NB4 (cell line): ENCODE data around the gene PDP2.

Source experiments
- DNase-seq: peaks from one replicate; pipeline ENCODE4 v3.0.0; 2010; ENCODE audit warnings: low read depth
- H3K4me3 ChIP-seq: one replicate; pipeline ENCODE4 v1.5.1; 2011; ENCODE audit warnings: mild to moderate bottlenecking, low read depth, low read length, moderate library complexity
- MYC ChIP-seq: IDR thresholded peaks from 2 replicates; pipeline ENCODE4 v1.6.1; 2011; ENCODE audit warnings: low read depth, low read length
- POLR2A ChIP-seq: IDR thresholded peaks from 2 replicates; pipeline ENCODE4 v1.6.1; 2011; ENCODE audit warnings: mild to moderate bottlenecking; ENCODE audit not compliant: insufficient read length; ENCODE audit errors: extremely low read depth
- TF ChIP-seq, protein P1 (sequence below): IDR thresholded peaks from 2 replicates; pipeline ENCODE4 v1.6.1; 2011; ENCODE audit warnings: low read depth, low read length
- TF ChIP-seq, protein P2 (sequence below): IDR thresholded peaks from one replicate; pipeline ENCODE4 v1.5.1; 2012; ENCODE audit warnings: low read depth, low read length

The PDP2 gene

DNA sequence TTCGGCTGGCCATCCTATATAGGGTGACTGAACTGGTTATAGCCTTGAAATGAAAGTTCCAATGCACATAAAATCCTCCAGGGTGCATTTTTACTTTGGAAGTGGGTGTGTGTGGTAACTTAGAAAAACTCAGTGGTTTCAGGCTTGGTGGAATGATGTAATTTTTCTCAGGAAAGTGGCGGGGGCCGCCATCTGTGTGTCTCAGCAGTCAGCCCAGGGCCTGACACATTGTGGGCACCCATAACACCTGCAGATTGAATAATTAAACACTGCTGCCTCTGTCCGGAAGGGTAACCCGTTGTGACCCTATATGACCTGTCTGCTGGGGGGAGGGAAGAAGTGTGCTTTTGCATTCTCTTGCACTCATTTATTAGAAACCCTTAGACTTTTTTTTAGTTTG, 2.2 kb upstream of the PDP2 start:
- DNase-seq: peak; percentile 91
- H3K4me3 ChIP-seq: no peak overlapping the region
- no peak for TF ChIP-seq MYC
- TF ChIP-seq, protein P1, sequence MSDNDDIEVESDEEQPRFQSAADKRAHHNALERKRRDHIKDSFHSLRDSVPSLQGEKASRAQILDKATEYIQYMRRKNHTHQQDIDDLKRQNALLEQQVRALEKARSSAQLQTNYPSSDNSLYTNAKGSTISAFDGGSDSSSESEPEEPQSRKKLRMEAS: 0 out of 2 replicates have a peak, but pooled peaks have one; percentile 17

DNA sequence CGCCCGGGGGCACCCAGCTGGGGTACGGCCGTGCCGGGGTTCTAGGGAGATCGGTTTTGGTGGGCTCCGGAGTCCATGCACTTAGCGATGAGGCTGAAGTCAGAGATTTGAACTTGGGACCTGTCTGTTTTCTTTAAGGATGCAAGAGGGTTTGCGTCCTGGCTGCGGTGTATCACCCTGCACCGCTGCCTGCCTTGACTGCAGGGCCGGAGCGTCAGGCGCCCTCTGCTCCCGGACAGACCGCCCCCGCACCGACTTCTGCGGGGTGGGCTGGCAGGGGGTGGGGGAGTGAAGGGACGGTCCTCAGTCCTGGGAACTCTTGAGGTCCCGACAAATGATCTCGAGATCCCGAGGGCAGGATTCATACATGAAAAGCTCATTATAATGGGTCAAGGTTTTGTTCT, 701 bp downstream of the PDP2 start:
- TF ChIP-seq POLR2A (no peak), MYC (no peak)
- TF ChIP-seq, protein P1: no peak
- TF ChIP-seq, protein P2, sequence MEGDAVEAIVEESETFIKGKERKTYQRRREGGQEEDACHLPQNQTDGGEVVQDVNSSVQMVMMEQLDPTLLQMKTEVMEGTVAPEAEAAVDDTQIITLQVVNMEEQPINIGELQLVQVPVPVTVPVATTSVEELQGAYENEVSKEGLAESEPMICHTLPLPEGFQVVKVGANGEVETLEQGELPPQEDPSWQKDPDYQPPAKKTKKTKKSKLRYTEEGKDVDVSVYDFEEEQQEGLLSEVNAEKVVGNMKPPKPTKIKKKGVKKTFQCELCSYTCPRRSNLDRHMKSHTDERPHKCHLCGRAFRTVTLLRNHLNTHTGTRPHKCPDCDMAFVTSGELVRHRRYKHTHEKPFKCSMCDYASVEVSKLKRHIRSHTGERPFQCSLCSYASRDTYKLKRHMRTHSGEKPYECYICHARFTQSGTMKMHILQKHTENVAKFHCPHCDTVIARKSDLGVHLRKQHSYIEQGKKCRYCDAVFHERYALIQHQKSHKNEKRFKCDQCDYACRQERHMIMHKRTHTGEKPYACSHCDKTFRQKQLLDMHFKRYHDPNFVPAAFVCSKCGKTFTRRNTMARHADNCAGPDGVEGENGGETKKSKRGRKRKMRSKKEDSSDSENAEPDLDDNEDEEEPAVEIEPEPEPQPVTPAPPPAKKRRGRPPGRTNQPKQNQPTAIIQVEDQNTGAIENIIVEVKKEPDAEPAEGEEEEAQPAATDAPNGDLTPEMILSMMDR: no peak
- peak overlapping the region; percentile 73 for H3K4me3 ChIP-seq
- DNase-seq: peak; percentile 57

DNA sequence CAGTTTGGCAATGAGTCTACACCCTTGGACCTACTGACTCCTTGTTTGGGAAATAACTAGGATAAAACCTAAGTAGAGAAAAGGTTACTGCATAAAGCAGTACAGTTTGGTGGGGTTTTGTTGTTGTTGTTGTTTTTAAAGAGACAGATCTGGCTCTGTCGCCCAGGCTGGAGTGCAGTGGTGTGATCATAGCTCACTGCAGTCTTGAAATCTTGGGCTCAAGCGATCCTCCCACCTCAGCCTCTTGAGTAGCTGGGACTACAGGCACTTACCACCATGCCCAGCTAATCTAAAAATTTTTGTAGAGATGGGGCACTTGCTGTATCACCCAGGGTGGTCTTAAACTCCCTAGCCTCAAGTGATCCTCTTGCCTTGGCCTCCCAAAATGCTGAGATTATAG, 1.2 kb downstream of the PDP2 start:
- no peak for DNase-seq
- TF ChIP-seq POLR2A (no peak), MYC (no peak)
- TF ChIP-seq, protein P1: no peak
- TF ChIP-seq, protein P2: no peak
- peak overlapping the region; percentile 73 for H3K4me3 ChIP-seq

DNA sequence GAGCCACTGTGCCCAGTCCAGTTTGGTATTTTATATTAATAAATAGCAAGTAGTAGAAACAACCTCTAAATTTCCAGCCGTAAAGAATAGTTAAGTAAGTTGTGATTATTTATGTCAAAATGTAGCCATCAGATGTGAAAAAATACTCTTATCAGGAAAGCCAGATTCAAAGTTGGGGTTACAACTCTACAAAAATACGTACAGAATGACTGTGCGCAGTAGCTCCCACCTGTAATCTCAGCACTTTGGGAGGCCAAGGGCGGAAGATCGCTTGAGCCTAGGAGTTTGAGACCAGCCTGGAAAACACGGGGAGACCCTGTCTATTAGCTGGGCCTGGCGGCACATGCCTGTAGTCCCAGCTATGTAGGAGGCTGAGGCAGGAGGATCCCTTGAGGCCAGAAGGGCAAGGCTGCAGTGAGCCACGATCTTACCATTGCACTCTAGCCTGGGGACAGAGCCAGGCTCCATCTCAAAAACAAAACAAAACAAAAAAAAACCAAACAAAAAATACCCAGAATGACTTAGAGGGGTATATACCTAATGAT, 1.7 kb downstream of the PDP2 start:
- TF ChIP-seq POLR2A (no peak), MYC (no peak)
- TF ChIP-seq, protein P2: no peak
- TF ChIP-seq, protein P1: no peak
- H3K4me3 ChIP-seq: peak overlapping the region; percentile 73
- DNase-seq: no peak

DNA sequence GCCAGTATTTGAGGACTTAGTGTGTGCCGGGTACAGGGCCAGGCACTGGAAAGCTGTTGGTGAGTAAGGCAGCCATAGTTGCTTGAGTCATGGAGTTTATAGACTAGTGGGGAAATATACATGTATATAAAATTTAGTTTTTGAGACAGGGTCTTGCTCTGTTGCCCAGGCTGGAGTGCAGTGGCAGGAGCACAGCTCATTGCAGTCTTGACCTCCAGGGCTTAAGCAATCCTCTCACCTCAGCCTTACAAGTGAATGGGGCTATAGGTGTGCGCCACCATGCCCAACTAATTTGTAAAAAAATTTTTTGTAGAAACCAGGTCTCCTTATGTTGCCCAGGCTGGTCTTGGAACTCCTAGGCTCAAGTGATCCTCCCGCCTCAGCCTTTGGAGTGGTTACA, 2.4 kb downstream of the PDP2 start:
- TF ChIP-seq, protein P2: no peak
- no peak for TF ChIP-seq MYC
- TF ChIP-seq, protein P1: no peak
- no peak for TF ChIP-seq POLR2A
- no peak for DNase-seq
- no peak overlapping the region for H3K4me3 ChIP-seq

DNA sequence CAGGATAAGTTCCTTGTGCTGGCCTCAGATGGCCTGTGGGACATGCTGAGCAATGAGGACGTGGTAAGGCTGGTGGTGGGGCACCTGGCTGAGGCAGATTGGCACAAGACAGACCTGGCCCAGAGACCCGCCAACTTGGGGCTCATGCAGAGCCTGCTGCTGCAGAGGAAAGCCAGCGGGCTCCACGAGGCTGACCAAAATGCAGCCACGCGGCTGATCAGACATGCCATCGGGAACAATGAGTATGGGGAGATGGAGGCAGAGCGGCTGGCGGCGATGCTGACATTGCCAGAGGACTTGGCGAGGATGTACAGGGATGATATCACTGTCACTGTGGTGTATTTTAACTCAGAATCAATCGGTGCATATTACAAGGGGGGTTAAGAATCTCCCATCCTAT, 5.2 kb downstream of the PDP2 start:
- H3K4me3 ChIP-seq: no peak overlapping the region
- TF ChIP-seq, protein P1: no peak
- TF ChIP-seq MYC (no peak), POLR2A (no peak)
- TF ChIP-seq, protein P2: no peak
- no peak for DNase-seq
